Erythroblast (primary cell): Measurements from ENCODE around the gene ERI2.

Source experiments
- GATA1 ChIP-seq: IDR thresholded peaks from 2 replicates; pipeline ENCODE4 v1.6.1; 2011; ENCODE audit warnings: low read depth, mild to moderate bottlenecking, control low read depth, low read length, moderate library complexity
- POLR2A ChIP-seq: IDR thresholded peaks from 2 replicates; pipeline ENCODE4 v1.6.1; 2011; ENCODE audit warnings: mild to moderate bottlenecking, low read length

GRCh38 chr16:20829536-20829935 is 23.3 kb upstream of the ERI2 start:
- TF ChIP-seq POLR2A, result no peak
- no peak for TF ChIP-seq GATA1
